Naive thymus-derived CD4-positive, alpha-beta T cell (primary cell): Measurements from ENCODE around the gene ZSCAN1. TPM values are rescaled to one million over a fixed set of nuclear protein-coding genes. Genes with fewer than 3 reads are reported as not detected.

Source experiments
- polyA plus RNA-seq, 2 donors: library from polyadenylated mRNA; unstranded; fragments of 300-500 nt; fragmentation: Illumina TruSeq; gene quantifications; one replicate each; pipeline ENCODE4 v1.2.3, GENCODE V29; 2021
- total RNA-seq, 6 experiments: library from RNA in 5 of 6; stranded (reverse) in 5 of 6; gene quantifications; 1 replicate in 5 of 6; 2 replicates in 1 of 6; pipeline ENCODE4 v1.2.3 and lab custom pipeline; 2021 to 2026

Gene ZSCAN1
- total and polyA plus RNA-seq, 7 experiments from 2014 or later: not detected

Other genes with a start within 250 kb of the ZSCAN1 start
- 10 to 100 TPM; 10.6 to 21.9 (median 16.3) TPM for gene ZNF552, start 219.1 kb upstream of the ZSCAN1 start, total RNA-seq
- 10 to 100 TPM; 10.9 to 16.5 TPM for gene ZNF552, start 219.1 kb upstream of the ZSCAN1 start, polyA plus RNA-seq
- gene ZNF587B, start 203.7 kb upstream of the ZSCAN1 start, total RNA-seq: 10 to 100 TPM; 18.9 to 32.3 (median 24.0) TPM
- 1 to 10 TPM; 1.7 to 2.9 TPM for gene ZNF587B, start 203.7 kb upstream of the ZSCAN1 start, polyA plus RNA-seq
- 10 to 100 TPM; 46.9 to 65.1 (median 48.8) TPM for gene ZNF587, start 184.2 kb upstream of the ZSCAN1 start, total RNA-seq
- 1 to 10 TPM; 4.2 to 6.4 TPM for gene ZNF587, start 184.2 kb upstream of the ZSCAN1 start, polyA plus RNA-seq
- 10 to 100 TPM; 12.7 to 56.9 (median 32.7) TPM for gene ZNF814, start 145.0 kb upstream of the ZSCAN1 start, total RNA-seq
- gene ZNF814, start 145.0 kb upstream of the ZSCAN1 start, polyA plus RNA-seq: 10 to 100 TPM; 22.2 to 25.7 TPM
- 10 to 100 TPM; 21.6 to 44.7 (median 28.1) TPM for gene ZNF417, start 117.4 kb upstream of the ZSCAN1 start, total RNA-seq
- gene ZNF417, start 117.4 kb upstream of the ZSCAN1 start, polyA plus RNA-seq: 1 to 10 TPM; 2.6 to 8.5 TPM
- gene ZNF418, start 98.6 kb upstream of the ZSCAN1 start, total RNA-seq: 1 to 10 TPM; 2.1 to 7.7 (median 6.0) TPM
- 1 to 10 TPM; 1.8 to 2.2 TPM for gene ZNF418, start 98.6 kb upstream of the ZSCAN1 start, polyA plus RNA-seq
- gene ZNF256, start 86.3 kb upstream of the ZSCAN1 start, total RNA-seq: 10 to 100 TPM in 3 of 5 experiments, 1 to 10 TPM in 2; 5.2 to 13.8 (median 11.8) TPM
- 1 to 10 TPM; 4.0 to 6.1 TPM for gene ZNF256, start 86.3 kb upstream of the ZSCAN1 start, polyA plus RNA-seq
- gene C19orf18, start 59.5 kb upstream of the ZSCAN1 start, total RNA-seq: 1 to 10 TPM in 3 of 5 experiments, under 1 TPM in 1, not detected in 1; 0.44 to 2.0 (median 1.5) TPM
- not detected for gene C19orf18, start 59.5 kb upstream of the ZSCAN1 start, polyA plus RNA-seq
- 10 to 100 TPM; 11.9 to 37.5 (median 15.3) TPM for gene ZNF606, start 31.2 kb upstream of the ZSCAN1 start, total RNA-seq
- gene ZNF606, start 31.2 kb upstream of the ZSCAN1 start, polyA plus RNA-seq: 10 to 100 TPM in 1 of 2 donors, 1 to 10 TPM in 1; 9.4 to 11.3 TPM
- gene ZNF135, start 25.3 kb downstream of the ZSCAN1 start, total RNA-seq: 1 to 10 TPM in 4 of 5 experiments, under 1 TPM in 1; 0.07 to 2.9 (median 2.5) TPM
- gene ZNF135, start 25.3 kb downstream of the ZSCAN1 start, polyA plus RNA-seq: 1 to 10 TPM; 1.8 to 3.3 TPM
- 100 to 1,000 TPM in 1 of 5 experiments, 10 to 100 TPM in 3, 1 to 10 TPM in 1; 8.2 to 100 (median 78.1) TPM for gene ZSCAN18, start 64.2 kb downstream of the ZSCAN1 start, total RNA-seq
- gene ZSCAN18, start 64.2 kb downstream of the ZSCAN1 start, polyA plus RNA-seq: 10 to 100 TPM; 17.9 to 30.7 TPM
- gene ZNF329, start 116.8 kb downstream of the ZSCAN1 start, total RNA-seq: 10 to 100 TPM in 3 of 5 experiments, 1 to 10 TPM in 2; 2.8 to 17.1 (median 15.1) TPM
- 10 to 100 TPM in 1 of 2 donors, 1 to 10 TPM in 1; 8.2 to 12.6 TPM for gene ZNF329, start 116.8 kb downstream of the ZSCAN1 start, polyA plus RNA-seq
- gene ZNF274, start 149.0 kb downstream of the ZSCAN1 start, total RNA-seq: 10 to 100 TPM; 20.1 to 91.1 (median 52.7) TPM
- 10 to 100 TPM; 41.7 to 53.9 TPM for gene ZNF274, start 149.0 kb downstream of the ZSCAN1 start, polyA plus RNA-seq
- 10 to 100 TPM; 19.7 to 60.7 (median 42.1) TPM for gene ZNF544, start 194.9 kb downstream of the ZSCAN1 start, total RNA-seq
- 10 to 100 TPM; 21.6 to 30.8 TPM for gene ZNF544, start 194.9 kb downstream of the ZSCAN1 start, polyA plus RNA-seq
- gene ZNF8, start 244.9 kb downstream of the ZSCAN1 start, total RNA-seq: 10 to 100 TPM in 2 of 5 experiments, 1 to 10 TPM in 3; 5.2 to 10.5 (median 10.0) TPM
- gene ZNF8, start 244.9 kb downstream of the ZSCAN1 start, polyA plus RNA-seq: 1 to 10 TPM in 1 of 2 donors, under 1 TPM in 1; 0.97 to 1.4 TPM